ENCODE results near the gene SMIM10L1. TPM values are rescaled to one million over a fixed set of nuclear protein-coding genes. Genes with fewer than 3 reads are reported as not detected.

Gene SMIM10L1
- 6.2 and 8.5 TPM in 2 replicates for total RNA-seq

DNA sequence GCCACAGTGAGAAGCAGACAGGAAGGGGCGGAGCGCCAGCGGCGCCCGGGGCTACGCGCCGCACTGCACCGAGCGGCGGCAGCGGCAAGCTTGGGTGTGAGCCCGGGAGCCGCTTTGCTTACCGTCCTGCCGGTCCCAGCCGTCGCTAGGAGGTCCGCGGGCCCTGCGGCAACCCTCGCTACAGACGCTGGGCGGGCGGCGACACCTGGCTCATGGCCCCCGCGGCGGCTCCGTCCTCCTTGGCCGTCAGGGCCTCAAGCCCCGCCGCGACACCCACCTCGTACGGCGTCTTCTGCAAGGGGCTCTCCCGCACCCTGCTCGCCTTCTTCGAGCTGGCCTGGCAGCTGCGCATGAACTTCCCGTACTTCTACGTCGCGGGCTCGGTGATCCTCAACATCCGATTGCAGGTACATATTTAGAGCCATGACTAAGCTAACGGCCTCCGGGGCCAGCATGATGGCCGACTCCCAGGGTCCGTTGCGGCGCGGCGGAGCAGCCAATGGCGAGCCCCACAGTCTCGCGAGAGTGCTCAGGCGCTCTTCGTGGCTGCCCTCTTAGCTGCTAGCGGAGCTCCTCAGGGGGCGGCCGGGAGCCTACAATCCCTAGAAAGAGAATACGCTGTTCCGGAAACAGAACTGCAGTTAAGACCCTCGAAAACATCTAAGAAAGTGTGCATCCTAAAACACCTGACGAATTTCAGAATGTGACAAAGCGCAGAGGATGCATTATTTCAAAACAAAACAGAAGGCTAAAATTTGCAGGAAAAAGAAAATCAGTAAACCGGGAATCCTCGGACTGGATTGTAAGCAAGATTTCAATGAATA, at the start of gene SMIM10L1:
SMIM10L1 (plus strand) TSS at position 50 of the 824 bp plus-strand sequence; CDS start at position 213, 163 bp downstream.

DNA sequence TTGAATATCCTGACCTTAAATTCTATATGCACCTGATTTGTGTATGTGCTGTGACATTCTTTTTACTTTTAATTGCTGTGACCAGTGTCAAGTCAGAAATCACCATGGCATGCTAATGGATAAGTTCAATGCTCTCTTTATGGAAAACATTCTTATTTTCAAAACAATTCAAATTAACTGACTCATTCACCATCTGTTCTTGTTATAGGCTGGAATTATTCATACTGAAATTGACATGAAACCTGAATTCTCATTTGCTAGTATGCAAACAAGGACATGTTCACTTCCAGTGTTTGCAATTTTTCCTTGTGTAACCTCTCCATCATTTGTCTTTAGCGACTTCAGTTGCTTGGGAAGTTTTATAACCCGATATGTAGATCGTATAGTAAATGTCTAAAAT, 36.7 kb upstream of the SMIM10L1 start, which contains the start of gene TAS2R30:
TAS2R30 (minus strand) TSS at position 340 of the 400 bp plus-strand sequence. CDS start 400 bp downstream, outside the sequence.

DNA sequence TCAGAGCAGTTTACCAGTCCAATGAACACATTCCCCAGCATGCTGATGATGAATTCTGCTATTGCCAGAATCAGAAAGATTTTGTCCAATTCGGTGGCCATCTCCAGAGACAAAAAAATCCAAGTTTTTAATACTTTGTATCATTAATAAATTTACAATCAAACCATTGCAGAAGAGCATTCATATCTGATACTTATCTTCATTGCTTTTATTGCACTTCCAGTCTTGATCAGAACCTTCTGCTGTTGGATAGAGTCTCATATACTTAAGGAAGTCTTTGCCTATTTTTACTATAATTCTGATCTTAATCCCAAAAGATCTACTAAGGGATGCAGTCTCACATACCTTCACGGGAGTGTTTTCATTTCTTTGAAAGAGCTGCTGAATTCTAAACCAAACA, 15.8 kb downstream of the SMIM10L1 start, which contains the start of gene TAS2R42:
TAS2R42 (minus strand) TSS at position 101 of the 400 bp plus-strand sequence; CDS start at position 101, 0 bp downstream.

Other genes starting within 250 kb of the SMIM10L1 start
- gene PRH2, start 242.0 kb upstream of the SMIM10L1 start, total RNA-seq, result not detected in 2 replicates
- 1.7 and 3.2 TPM in 2 replicates for gene TAS2R14, start 231.9 kb upstream of the SMIM10L1 start, total RNA-seq
- 1.8 and 4.7 TPM in 2 replicates for gene TAS2R50, start 184.3 kb upstream of the SMIM10L1 start, total RNA-seq
- 1.8 and 3.9 TPM in 2 replicates for gene TAS2R20, start 172.9 kb upstream of the SMIM10L1 start, total RNA-seq
- gene TAS2R19, start 148.6 kb upstream of the SMIM10L1 start, total RNA-seq, result 2.8 and 6.0 TPM in 2 replicates
- 2.2 and 3.9 TPM in 2 replicates for gene TAS2R31, start 139.8 kb upstream of the SMIM10L1 start, total RNA-seq
- 1.1 and 2.8 TPM in 2 replicates for gene TAS2R46, start 108.9 kb upstream of the SMIM10L1 start, total RNA-seq
- gene TAS2R43, start 78.9 kb upstream of the SMIM10L1 start, total RNA-seq, result 0.40 and 2.2 TPM in 2 replicates
- gene TAS2R30, start 36.5 kb upstream of the SMIM10L1 start, total RNA-seq, result 3.2 and 6.2 TPM in 2 replicates
- not detected in 2 replicates for gene TAS2R42, start 15.7 kb downstream of the SMIM10L1 start, total RNA-seq
- gene PRB3, start 98.5 kb downstream of the SMIM10L1 start, total RNA-seq, result not detected in 2 replicates
- not detected in 2 replicates for gene PRB4, start 139.2 kb downstream of the SMIM10L1 start, total RNA-seq
- gene PRB2, start 224.4 kb downstream of the SMIM10L1 start, total RNA-seq, result not detected in 2 replicates

All from aortic smooth muscle cell (primary cell).